HG03520 (cell line): ENCODE data around the gene KRT9.
"Not testable (repeated sequence)": the region's sequence is repeated elsewhere in the genome, so short reads cannot be mapped to it uniquely, and the experiment has no call there.

Experiments used
- ATAC-seq: cut with Tn5 transposase; IDR thresholded peaks from one replicate; pipeline ENCODE4 v1.9.1; 2021; ENCODE audit warnings: mild to moderate bottlenecking, moderate library complexity; ENCODE audit not compliant: unreplicated experiment

Gene KRT9

DNA sequence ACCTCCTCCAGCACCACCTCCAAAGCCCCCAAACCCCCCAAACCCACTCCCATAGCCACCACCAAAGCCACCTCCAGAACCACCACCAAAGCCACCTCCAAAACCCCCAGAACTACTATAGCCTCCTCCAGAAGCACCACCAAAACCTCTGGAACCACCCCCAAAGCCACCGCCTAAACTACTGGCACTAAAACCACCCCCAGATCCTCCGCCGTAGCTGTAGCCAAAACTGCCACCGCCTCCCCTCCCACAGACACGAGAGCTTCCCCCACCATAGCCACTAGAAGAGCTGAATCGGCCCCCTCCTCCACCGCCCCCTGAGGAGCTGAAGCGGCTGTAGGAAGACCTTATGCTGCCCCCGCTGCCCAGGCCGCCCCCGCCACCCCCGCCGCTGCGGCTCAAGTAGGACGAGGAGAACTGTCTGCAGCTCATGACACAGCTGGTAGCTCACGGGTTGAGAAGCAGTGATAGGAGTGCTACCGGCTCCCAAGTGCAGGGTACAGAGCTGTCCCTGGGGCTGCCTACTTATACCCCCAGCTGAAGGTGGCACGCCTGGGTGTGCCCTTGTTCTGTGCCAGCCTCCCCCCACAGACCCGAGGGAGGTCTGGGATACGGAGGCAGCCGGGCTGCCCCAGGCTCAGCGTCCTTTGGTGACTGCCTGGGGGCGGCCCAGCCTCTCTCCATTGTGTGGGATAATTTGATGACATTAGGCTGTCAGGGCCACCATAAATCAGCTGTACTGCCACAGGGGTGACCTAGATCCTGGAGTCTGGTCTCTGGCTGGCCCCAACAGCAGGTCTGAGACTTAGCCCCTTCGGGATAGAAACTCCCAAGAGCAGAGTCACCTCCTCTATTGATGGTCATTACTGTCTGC lies at the start of gene KRT9:
KRT9 (minus strand) TSS at position 499 of the 874 bp plus-strand sequence; CDS start at position 432, 67 bp downstream.
- ATAC-seq, result no peak

DNA sequence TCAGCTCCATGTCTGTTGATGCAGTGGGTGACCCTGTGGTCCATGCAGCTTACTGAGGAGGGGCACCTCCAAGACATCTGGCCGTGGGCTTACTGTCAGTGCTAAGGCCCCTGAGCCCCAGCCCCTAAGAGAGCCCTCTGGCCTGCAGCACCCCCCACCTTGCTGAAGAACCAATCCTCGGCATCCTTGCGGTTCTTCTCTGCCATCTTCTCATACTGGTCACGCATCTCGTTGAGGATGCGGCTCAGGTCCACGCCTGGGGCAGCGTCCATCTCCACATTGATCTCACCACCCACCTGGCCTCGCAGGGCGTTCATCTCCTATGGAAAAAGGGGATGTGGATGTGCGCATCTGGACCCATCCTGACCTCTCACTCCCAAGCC lies 49.6 kb upstream of the KRT9 start:
- not testable (repeated sequence) for ATAC-seq

DNA sequence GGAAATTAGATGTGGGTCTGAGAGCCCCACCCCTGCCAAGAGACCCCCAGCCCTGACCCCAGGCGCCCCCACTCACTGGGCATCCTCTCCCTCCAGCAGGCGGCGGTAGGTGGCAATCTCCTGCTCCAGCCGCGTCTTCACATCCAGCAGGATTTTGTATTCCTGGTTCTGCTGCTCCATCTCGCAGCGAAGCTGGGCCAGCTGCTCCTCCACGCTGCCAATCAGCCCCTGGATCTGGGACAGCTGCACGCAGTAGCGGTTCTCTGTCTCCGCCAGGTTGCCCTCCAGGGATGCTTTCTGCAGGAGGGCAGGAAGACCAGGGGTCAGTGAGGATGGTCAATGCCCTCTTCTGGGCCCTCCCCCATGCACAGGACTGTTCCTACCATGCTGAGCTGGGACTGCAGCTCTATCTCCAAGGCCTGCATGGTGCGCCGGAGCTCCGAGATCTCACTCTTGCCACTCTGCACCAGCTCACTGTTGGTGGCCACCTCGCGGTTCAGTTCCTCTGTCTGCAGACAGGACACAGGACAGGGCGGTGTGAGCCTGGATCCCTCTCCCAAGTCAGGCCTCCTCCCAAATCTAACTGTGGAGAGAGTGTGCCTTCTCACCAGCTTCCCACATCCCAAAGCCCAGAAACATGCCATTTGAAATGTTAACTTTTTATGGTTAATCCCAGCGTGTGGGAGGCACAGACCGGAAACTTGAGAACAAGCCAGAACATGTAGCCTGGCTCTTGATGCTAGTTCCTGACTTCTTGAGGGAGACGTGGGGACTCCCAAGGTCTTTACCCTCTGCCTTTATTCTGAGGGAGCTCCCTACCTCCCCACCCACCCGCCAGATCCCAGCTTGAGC lies 49.0 kb upstream of the KRT9 start:
- no peak for ATAC-seq

DNA sequence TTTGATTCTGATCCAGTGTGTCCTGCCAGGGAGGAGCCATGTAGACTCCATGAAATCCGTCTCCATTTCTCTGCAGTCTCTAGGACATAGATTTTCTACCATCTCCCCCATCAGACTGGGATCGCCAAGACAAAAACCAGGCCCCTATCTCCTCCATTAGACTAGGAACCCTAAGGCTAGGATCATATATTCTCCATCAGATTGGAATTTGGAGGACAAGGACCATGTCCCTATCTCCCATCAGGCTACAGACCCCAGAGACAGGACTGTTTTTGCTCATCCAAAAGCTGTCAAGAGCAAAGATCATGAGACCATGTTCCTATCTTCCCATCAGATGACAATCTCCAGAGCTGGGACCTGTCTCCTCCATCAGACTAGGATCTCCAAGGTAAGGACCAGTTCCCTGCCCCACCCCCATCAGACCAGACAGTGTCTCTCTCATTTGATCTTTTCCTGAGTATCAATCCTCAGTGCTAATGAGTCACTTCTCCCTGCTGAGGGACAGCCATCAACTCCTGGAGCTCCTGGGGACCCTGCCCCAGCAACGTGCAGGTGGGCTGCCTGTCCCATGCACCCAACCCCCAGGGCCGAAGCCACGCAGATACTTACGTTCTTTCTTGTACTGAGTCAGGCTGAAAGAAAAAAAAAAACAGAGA lies 48.2 kb upstream of the KRT9 start:
- not testable (repeated sequence) for ATAC-seq

DNA sequence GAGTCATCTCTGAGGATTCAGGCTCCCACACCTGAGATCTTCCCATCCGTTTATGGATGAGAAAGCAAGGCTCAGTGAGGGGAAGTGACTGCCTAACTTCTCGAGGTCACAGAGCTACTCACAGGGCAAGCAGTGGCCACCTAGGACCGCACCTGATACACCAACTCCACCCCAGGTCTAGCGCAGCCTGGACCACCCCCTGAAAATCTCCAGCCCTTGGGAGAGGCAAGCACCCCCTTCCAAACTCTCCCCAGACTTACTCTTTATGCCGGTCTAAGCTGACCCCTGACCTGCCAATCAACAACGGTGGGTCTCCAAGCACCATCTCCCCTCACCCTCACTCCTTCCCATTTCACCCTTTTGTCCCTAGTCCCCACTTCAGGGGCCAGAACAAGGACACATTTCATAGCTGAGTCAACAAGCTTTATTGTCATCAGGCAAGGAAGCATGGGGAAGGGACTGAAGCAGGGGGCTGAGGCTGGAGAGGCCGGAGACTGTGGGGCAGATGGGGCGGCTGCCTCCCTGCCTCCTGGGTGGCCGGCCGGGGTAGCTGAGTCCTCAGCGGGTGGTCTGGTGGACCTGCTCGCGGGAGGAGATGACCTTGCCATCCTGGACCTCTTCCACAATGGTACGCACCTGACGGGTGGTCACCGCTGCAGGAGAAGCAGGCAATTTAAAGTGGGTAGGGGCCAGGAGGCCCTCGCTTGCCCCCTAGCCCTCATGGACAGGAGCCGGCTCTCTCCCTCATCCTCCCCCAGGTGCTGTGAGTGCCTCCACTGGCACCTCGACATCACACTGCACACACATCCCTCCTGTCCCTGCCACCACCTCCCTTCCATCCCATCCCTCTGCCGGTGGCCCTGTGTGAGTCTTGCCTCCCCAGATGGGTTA lies 47.4 kb upstream of the KRT9 start:
- ATAC-seq, result no peak

GRCh38 chr17:41618341-41619035 lies 46.6 kb upstream of the KRT9 start:
- no peak for ATAC-seq

- no peak for ATAC-seq
Measured at GRCh38 chr17:41617698-41618097, 45.8 kb upstream of the KRT9 start.

GRCh38 chr17:41617136-41617535 lies 45.3 kb upstream of the KRT9 start:
- ATAC-seq, result no peak

DNA sequence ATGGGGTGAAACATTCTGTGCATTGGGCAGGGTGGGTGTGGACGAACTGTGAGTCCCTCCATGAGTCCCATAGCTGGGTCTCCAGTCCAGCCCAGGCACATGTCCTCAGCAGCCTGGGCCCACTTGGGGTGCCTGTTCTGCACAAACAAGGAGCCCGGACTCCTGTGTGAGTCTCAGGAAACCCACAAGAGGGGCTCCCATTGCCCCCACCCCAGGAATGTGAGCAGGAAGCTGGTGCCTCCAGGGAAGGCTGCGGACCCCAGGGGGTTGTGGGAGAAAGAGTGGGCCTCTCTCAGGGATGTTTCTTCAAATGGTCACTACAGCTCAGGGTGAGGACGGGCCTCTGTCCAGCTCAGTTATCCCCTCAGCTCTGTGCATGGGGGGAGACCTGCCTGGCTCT lies 44.6 kb upstream of the KRT9 start:
- ATAC-seq, result not testable (repeated sequence)

GRCh38 chr17:41615454-41615853 lies 43.6 kb upstream of the KRT9 start:
- no peak for ATAC-seq

DNA sequence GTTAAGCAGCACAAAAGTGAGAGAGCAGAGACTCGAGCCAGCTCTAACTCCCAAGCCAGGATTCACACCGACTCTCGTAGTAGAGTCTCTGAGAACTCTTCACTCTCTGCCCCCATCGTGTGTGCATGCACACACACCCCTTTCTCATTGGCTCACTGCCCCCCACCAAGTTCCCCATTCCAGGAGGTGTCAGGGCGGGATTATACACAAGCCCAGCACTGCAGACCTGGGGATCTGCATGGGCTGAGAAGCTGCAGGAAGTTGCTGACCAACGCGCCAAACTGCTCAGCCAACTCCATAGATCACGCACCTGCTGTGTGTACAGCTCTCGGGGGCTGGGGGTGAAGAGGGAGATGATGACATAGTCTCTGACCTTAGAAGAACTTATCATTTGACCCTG lies 42.9 kb upstream of the KRT9 start:
- not testable (repeated sequence) for ATAC-seq

GRCh38 chr17:41614098-41614497 lies 42.2 kb upstream of the KRT9 start:
- no peak for ATAC-seq

DNA sequence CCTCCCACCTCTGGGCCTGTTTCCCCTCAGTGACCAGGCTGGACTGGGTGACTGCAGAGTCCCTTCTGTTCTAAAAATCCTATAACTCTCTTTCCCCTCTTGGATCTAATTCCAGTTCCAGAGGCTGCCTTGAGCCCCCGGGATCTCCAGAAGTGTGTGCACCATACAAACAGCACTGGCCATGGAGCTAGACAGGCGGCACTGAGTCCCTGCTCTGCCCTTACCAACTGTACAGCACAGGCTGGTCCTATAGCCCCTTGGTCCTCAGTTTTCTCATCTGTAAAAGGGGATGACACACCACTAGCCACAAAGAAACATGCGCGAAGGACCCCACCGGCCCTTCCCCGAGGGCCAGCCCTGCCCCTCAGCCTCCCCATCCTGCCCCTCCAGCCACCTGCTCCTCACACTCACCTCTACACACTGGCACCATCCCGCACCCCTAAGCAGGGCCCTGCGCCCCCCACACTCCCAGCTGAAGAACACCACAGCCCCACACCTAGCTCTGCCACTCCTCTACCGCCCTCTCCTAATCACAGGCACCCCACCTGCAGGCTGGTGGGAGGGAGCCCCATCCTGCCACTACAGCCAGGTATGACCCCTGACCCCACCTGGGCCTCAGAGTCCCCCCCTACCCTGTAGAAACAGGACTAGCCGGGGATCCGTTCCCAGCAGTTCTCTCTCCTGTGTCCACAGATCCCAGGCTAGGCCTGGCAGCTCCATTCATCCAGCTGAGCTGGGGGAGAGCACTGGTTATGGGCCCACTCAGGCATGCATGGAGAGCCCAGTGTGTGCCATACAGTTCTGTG lies 41.6 kb upstream of the KRT9 start:
- ATAC-seq, result no peak

DNA sequence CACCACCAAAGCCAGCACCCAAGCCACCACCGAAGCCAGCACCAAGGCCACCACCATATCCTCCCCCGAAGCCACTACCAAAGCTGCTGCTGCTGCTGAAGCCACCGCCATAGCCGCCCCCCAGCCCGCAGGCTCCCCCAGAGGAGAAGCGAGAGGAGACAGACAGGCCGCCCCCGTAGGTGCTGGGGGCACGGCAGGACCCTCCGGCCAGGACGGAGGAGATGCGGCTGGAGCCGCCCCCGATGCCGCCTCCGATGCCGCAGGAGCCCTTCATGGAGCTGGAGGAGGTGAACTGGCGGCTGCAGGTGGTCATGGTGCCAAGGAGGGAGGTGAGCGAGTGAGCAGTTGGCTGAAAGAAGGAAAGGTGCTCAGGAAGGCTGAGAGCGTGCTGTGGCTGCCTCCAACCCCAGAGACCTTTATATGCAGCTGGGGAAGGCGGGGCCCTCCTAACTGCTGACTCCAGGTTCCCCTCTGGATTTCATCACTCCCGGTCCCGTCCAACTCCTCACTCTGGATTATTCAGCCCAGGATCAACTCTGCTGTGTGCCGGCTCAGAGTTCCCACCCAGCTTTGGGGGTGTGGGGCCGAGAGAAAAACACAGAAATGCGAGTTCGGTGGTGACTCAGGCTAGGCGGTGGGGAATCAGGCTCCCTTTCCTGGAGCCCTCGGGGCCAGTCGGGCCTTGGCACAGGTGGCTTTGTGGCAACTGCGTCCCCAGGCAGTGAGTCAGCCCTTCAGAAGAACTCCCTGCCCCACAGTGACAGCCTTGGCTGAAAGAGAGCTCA lies 40.7 kb upstream of the KRT9 start, which contains the start of gene KRT16:
KRT16 (minus strand) TSS at position 392 of the 785 bp plus-strand sequence; CDS start at position 313, 79 bp downstream.
- not testable (repeated sequence) for ATAC-seq

GRCh38 chr17:41610965-41611640 lies 39.2 kb upstream of the KRT9 start:
- ATAC-seq, result no peak

- not testable (repeated sequence) for ATAC-seq
Measured at GRCh38 chr17:41610061-41610517, 38.2 kb upstream of the KRT9 start.

- not testable (repeated sequence) for ATAC-seq
Measured at GRCh38 chr17:41606930-41607329, 35.1 kb upstream of the KRT9 start.
